Epidermal melanocyte (primary cell): ENCODE data around the gene RPS6KA2.

Experiments used
- DNase-seq: peaks from one replicate; pipeline ENCODE4 v3.0.0; 2011; ENCODE audit warnings: low spot score; ENCODE audit not compliant: insufficient read length

Gene RPS6KA2

GRCh38 chr6:166424431-166424830 lies 202.6 kb downstream of the RPS6KA2 start:
- no peak for DNase-seq

GRCh38 chr6:166423781-166424180 lies 203.3 kb downstream of the RPS6KA2 start:
- no peak for DNase-seq

GRCh38 chr6:166423051-166423745 lies 203.9 kb downstream of the RPS6KA2 start:
- DNase-seq, result no peak

GRCh38 chr6:166422201-166422940 lies 204.7 kb downstream of the RPS6KA2 start:
- no peak for DNase-seq

GRCh38 chr6:166420351-166420750 lies 206.7 kb downstream of the RPS6KA2 start:
- no peak for DNase-seq

GRCh38 chr6:166419717-166420116 lies 207.3 kb downstream of the RPS6KA2 start:
- no peak for DNase-seq

GRCh38 chr6:166419286-166419685 lies 207.8 kb downstream of the RPS6KA2 start:
- DNase-seq, result no peak

- DNase-seq, result no peak
Observed at GRCh38 chr6:166418691-166419143, 208.3 kb downstream of the RPS6KA2 start.

GRCh38 chr6:166417285-166417691 lies 209.8 kb downstream of the RPS6KA2 start:
- no peak for DNase-seq

- no peak for DNase-seq
Observed at GRCh38 chr6:166415833-166416347, 211.2 kb downstream of the RPS6KA2 start.

GRCh38 chr6:166415306-166415705 lies 211.7 kb downstream of the RPS6KA2 start:
- no peak for DNase-seq

GRCh38 chr6:166413491-166413951 lies 213.5 kb downstream of the RPS6KA2 start:
- no peak for DNase-seq

GRCh38 chr6:166412911-166413384 lies 214.1 kb downstream of the RPS6KA2 start:
- DNase-seq, result no peak

GRCh38 chr6:166412156-166412910 lies 214.7 kb downstream of the RPS6KA2 start:
- no peak for DNase-seq

GRCh38 chr6:166411721-166412151 lies 215.3 kb downstream of the RPS6KA2 start:
- no peak for DNase-seq

GRCh38 chr6:166411271-166411670 lies 215.8 kb downstream of the RPS6KA2 start:
- DNase-seq, result no peak

GRCh38 chr6:166410426-166410935 lies 216.6 kb downstream of the RPS6KA2 start:
- DNase-seq, result no peak

GRCh38 chr6:166408936-166409755 lies 217.9 kb downstream of the RPS6KA2 start:
- DNase-seq, result no peak

- no peak for DNase-seq
Observed at GRCh38 chr6:166406197-166406596, 220.9 kb downstream of the RPS6KA2 start.

GRCh38 chr6:166405386-166405785 lies 221.7 kb downstream of the RPS6KA2 start:
- no peak for DNase-seq
